Hematopoietic multipotent progenitor cell treated with erythropoietin and hydrocortisone succinate and interleukin-3 and kit ligand, for 17 days (in vitro differentiated cells): ENCODE results near the gene TLE4.
"Not testable (repeated sequence)": the region's sequence is repeated elsewhere in the genome, so short reads cannot be mapped to it uniquely, and the experiment has no call there.

Experiments
- DNase-seq: peaks from one replicate; pipeline ENCODE4 v3.0.0-alpha.2; 2015; ENCODE audit warnings: low spot score

Gene TLE4

GRCh38 chr9:79736051-79736450, 164.3 kb downstream of the TLE4 start:
- DNase-seq, result no peak

- DNase-seq, result no peak
These were observed 169.6 kb downstream of the TLE4 start for GRCh38 chr9:79741381-79741780.

GRCh38 chr9:79742110-79742721, 170.5 kb downstream of the TLE4 start:
- DNase-seq, result no peak

- no peak for DNase-seq
These were observed 172.8 kb downstream of the TLE4 start for GRCh38 chr9:79744521-79744920.

- no peak for DNase-seq
These were observed 174.1 kb downstream of the TLE4 start for GRCh38 chr9:79745752-79746336.

GRCh38 chr9:79751895-79752466, 180.2 kb downstream of the TLE4 start:
- not testable (repeated sequence) for DNase-seq

- no peak for DNase-seq
These were observed 184.6 kb downstream of the TLE4 start for GRCh38 chr9:79756414-79756813.

GRCh38 chr9:79757074-79757473, 185.3 kb downstream of the TLE4 start:
- DNase-seq, result no peak

GRCh38 chr9:79757881-79758669, 186.3 kb downstream of the TLE4 start:
- no peak for DNase-seq

- no peak for DNase-seq
These were observed 187.7 kb downstream of the TLE4 start for GRCh38 chr9:79759460-79759859.

- DNase-seq, result no peak
These were observed 190.3 kb downstream of the TLE4 start for GRCh38 chr9:79762070-79762469.

GRCh38 chr9:79763671-79764285, 192.0 kb downstream of the TLE4 start:
- DNase-seq, result no peak

- no peak for DNase-seq
These were observed 192.6 kb downstream of the TLE4 start for GRCh38 chr9:79764374-79764773.

- DNase-seq, result no peak
These were observed 193.7 kb downstream of the TLE4 start for GRCh38 chr9:79765466-79765865.

- no peak for DNase-seq
These were observed 194.3 kb downstream of the TLE4 start for GRCh38 chr9:79766091-79766490.

GRCh38 chr9:79768194-79768593, 196.4 kb downstream of the TLE4 start:
- DNase-seq, result no peak

- no peak for DNase-seq
These were observed 197.9 kb downstream of the TLE4 start for GRCh38 chr9:79769476-79770275.

GRCh38 chr9:79774356-79774755, 202.6 kb downstream of the TLE4 start:
- no peak for DNase-seq
